Endothelial cell of umbilical vein (primary cell): ENCODE data around the gene TMEM43. TPM values are rescaled to one million over a fixed set of nuclear protein-coding genes. Genes with fewer than 3 reads are reported as not detected.
A peak's percentile ranks its signal among the peaks of the same experiment; 100 is the strongest.

Experiments
- BruUV-seq: library from RNA; stranded (reverse); fragments of 400-500 nt; replicated peaks from 2 replicates; lab custom pipeline; 2021; lab: Mats Ljungman, UMichigan
- CTCF ChIA-PET: fragments of 300-600, 350-600 bp; sonication (Branson Sonifier 250); formaldehyde crosslinking; loops from one replicate; lab custom pipeline; 2021; ENCODE audit warnings: antibody characterized with exemption, inconsistent platforms; lab: Charles Lee
- POLR2A ChIA-PET: fragments of 300-600, 350-600 bp; sonication (Branson Sonifier 250); formaldehyde crosslinking; loops from one replicate; lab custom pipeline; 2021; ENCODE audit warnings: antibody characterized with exemption, inconsistent platforms; lab: Charles Lee
- DNase-seq: peaks from one replicate; pipeline ENCODE4 v3.0.0-alpha.2; 2011; ENCODE audit warnings: low read depth, low spot score
- FAIRE-seq: peaks from 2 replicates; lab custom pipeline; 2011; peaks lifted over from hg19 to GRCh38; lab: Jason Lieb, UNC
- H2AFZ ChIP-seq: 2 replicates; pipeline ENCODE4 v1.6.0; 2012; ENCODE audit warnings: low read depth, low read length, control low read depth, inconsistent platforms
- H3K27ac ChIP-seq: 2 replicates; pipeline ENCODE4 v1.5.1; 2011; ENCODE audit warnings: low read depth, mild to moderate bottlenecking, control low read depth, low read length, moderate library complexity; ENCODE audit not compliant: insufficient read depth
- H3K27me3 ChIP-seq, 2 experiments: 2 replicates each; pipeline versions ENCODE4 v1.6.0 to v1.6.1; 2011; ENCODE audit warnings: low read length in 2 of 2, mixed read lengths in 1 of 2; ENCODE audit not compliant: control insufficient read depth in 2 of 2, insufficient read depth in 2 of 2
- H3K36me3 ChIP-seq, 2 experiments: 2 replicates in 1 of 2; 3 replicates in 1 of 2; pipeline ENCODE4 v1.5.1; 2011; ENCODE audit warnings: low read length in 2 of 2, mild to moderate bottlenecking in 1 of 2, moderate library complexity in 1 of 2; ENCODE audit not compliant: control insufficient read depth in 2 of 2, insufficient read depth in 2 of 2; ENCODE audit errors: extremely low read depth in 1 of 2
- H3K4me1 ChIP-seq: 3 replicates; pipeline ENCODE4 v1.5.1; 2011; ENCODE audit warnings: mild to moderate bottlenecking, low read length; ENCODE audit not compliant: control insufficient read depth, insufficient read depth; ENCODE audit errors: extremely low read depth
- H3K4me2 ChIP-seq: 2 replicates; pipeline ENCODE4 v1.6.1; 2011; ENCODE audit warnings: low read length, control low read depth, mixed read lengths; ENCODE audit not compliant: insufficient read depth
- H3K4me3 ChIP-seq, 3 experiments: fragments of 200-600 bp in 1 of 3; sonication (generic), shearing (Covaris generic) in 1 of 3; replicated peaks in 1 of 3; 2 replicates each; pipeline ENCODE4 v1.5.1; 2011 to 2016; ENCODE audit warnings: control low read depth in 3 of 3, low read length in 3 of 3, mild to moderate bottlenecking in 2 of 3, inconsistent platforms in 1 of 3, low read depth in 1 of 3, moderate library complexity in 1 of 3; ENCODE audit not compliant: insufficient read depth in 1 of 3
- H3K79me2 ChIP-seq: 2 replicates; pipeline ENCODE4 v1.6.0; 2012; ENCODE audit warnings: low read length, inconsistent platforms; ENCODE audit not compliant: control insufficient read depth, insufficient read depth
- H3K9ac ChIP-seq: replicated peaks from 2 replicates; pipeline ENCODE3; 2011; ENCODE audit warnings: low read length, control low read depth; ENCODE audit not compliant: insufficient read depth; ENCODE audit errors: extremely low read depth
- H3K9me1 ChIP-seq: replicated peaks from 3 replicates; pipeline ENCODE4 v1.6.0; 2011; ENCODE audit warnings: mild to moderate bottlenecking, low read length; ENCODE audit not compliant: control insufficient read depth, insufficient read depth; ENCODE audit errors: extremely low read depth
- H3K9me3 ChIP-seq: replicated peaks from 2 replicates; pipeline ENCODE4 v1.5.1; 2012; ENCODE audit warnings: low read length, inconsistent platforms; ENCODE audit not compliant: control insufficient read depth, insufficient read depth
- H4K20me1 ChIP-seq: replicated peaks from 2 replicates; pipeline ENCODE3; 2011; ENCODE audit warnings: mild to moderate bottlenecking, low read length; ENCODE audit not compliant: control insufficient read depth, insufficient read depth; ENCODE audit errors: extremely low read depth
- CTCF ChIP-seq, 2 donors: IDR thresholded peaks; 1 replicate in 1 of 2; 2 replicates in 1 of 2; pipeline ENCODE4 v1.5.1; 2011; ENCODE audit warnings: low read length in 2 of 2, mild to moderate bottlenecking in 2 of 2, moderate library complexity in 2 of 2, control low read depth in 1 of 2, inconsistent platforms in 1 of 2, low read depth in 1 of 2; ENCODE audit not compliant: insufficient read depth in 1 of 2; ENCODE audit errors: extremely low read depth in 1 of 2
- EZH2 ChIP-seq: IDR thresholded peaks from 2 replicates; pipeline ENCODE4 v1.6.1; 2012; ENCODE audit warnings: borderline replicate concordance, low read depth, mild to moderate bottlenecking, moderate library complexity, low read length, inconsistent platforms; ENCODE audit not compliant: severe bottlenecking
- FOS ChIP-seq: IDR thresholded peaks from 2 replicates; pipeline ENCODE4 v1.6.1; 2011; ENCODE audit warnings: mild to moderate bottlenecking, low read length, moderate library complexity, borderline replicate concordance; ENCODE audit not compliant: insufficient read depth
- GATA2 ChIP-seq: IDR thresholded peaks from 2 replicates; pipeline ENCODE4 v1.7.0; 2011; ENCODE audit warnings: low read depth, mild to moderate bottlenecking, moderate library complexity, mixed read lengths, low read length; ENCODE audit not compliant: insufficient read length, insufficient read depth
- JUN ChIP-seq: IDR thresholded peaks from 2 replicates; pipeline ENCODE4 v1.6.1; 2011; ENCODE audit warnings: borderline replicate concordance, low read depth; ENCODE audit not compliant: insufficient read length, insufficient read depth
- MYC ChIP-seq: IDR thresholded peaks from one replicate; pipeline ENCODE4 v1.6.1; 2011; ENCODE audit warnings: mild to moderate bottlenecking, low read depth, low read length
- POLR2A ChIP-seq: IDR thresholded peaks from 2 replicates; pipeline ENCODE4 v1.6.1; 2012; ENCODE audit warnings: low read depth, mild to moderate bottlenecking, control low read depth, low read length
- POLR2AphosphoS5 ChIP-seq: IDR thresholded peaks from 2 replicates; pipeline ENCODE4 v1.6.1; 2012; ENCODE audit warnings: low read depth, mild to moderate bottlenecking, control low read depth, low read length, moderate library complexity; ENCODE audit not compliant: insufficient read depth
- dilution Hi-C: fragments of 300-500 bp; cut with MboI; formaldehyde crosslinking; loops from one replicate; pipeline ENCODE4 v1.15.0; 2019; ENCODE audit warnings: low sequenced_read_pairs; ENCODE audit not compliant: extremely low pct_ligation_motif_present
- intact Hi-C: fragments of 100-400 bp; cut with micrococcal nuclease; formaldehyde crosslinking; loops from one replicate; pipeline ENCODE4 v1.10.0; 2022
- polyA plus RNA-seq, 4 experiments: library from polyadenylated mRNA; depleted of rRNA in 3 of 4; stranded (reverse) in 3 of 4; unstranded in 1 of 4; fragments of >200 nt; gene quantifications; 2 replicates each; pipeline versions ENCODE4 v1.2.1 to v1.2.3, GENCODE V29; 2011 to 2012; ENCODE audit warnings: missing spikeins in 1 of 4
- total RNA-seq: library from RNA; stranded (reverse); gene quantifications from 2 replicates; pipeline ENCODE4 v1.2.3, GENCODE V29; 2021
- TF ChIP-seq, protein P1 (sequence below): IDR thresholded peaks from 2 replicates; pipeline ENCODE4 v1.6.1; 2011; ENCODE audit not compliant: insufficient read depth, insufficient read length

TMEM43 gene
- total and polyA plus RNA-seq, 2 donors (not counting 3 experiments of a cell fraction or from before 2014, with no cell fraction given) = 80.6 to 119 TPM

DNA sequence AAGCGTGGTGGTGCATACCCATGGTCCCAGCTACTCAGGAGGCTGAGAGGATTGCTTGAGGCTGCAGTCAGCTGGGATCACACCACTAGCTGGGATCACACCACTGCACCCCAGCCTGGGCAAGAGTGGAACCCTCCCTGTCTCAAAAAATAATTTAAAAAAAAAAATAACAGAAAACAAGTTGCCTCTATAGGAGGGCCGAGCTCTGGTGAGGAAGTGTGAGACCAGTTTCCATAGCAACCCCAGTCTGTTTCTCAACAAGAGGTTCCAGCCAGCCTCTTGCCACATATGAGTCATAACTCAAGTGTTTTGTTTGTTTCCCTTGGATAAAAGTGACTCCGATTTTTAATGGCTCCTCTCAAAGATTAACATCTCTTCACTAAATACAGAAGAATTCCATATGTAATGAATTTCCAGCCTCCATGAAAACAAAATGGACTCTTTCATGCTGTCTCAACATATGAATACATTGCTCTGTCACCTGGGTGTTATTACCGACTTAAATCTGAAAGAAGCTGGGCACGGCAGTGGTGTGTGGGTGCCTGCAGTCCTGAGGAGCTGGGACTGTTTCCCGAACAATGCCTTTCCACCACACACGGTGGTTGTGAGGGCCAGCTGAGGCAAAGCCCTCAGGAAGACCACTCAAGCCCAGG lies 19.7 kb downstream of the TMEM43 start:
- peak overlapping the region; percentile 88 for H3K4me2 ChIP-seq
- no peaks in the 10 kb centered on the region for H3K9me3 ChIP-seq
- peak overlapping the region; percentile 100 for H3K27ac ChIP-seq
- no peaks in the 10 kb centered on the region for H3K27me3 ChIP-seq
- peak; percentile 99 for FAIRE-seq
- peak overlapping the region; percentile 93 for H3K9ac ChIP-seq
- no peaks in the 10 kb centered on the region for H4K20me1 ChIP-seq
- no peaks in the 10 kb centered on the region for H3K9me1 ChIP-seq
- TSS peak; percentile 44 for BruUV-seq
- ChIA-PET POLR2A (interaction anchor here (1.1 to 2.6 kb wide), 4 partner anchors 19 to 248 kb away, joined by 3 to 30 read pairs (median 9); partner anchors contain the start of genes CHCHD4, LSM3, TMEM43 and XPC), CTCF (interaction anchor here (0.9 to 4.9 kb wide), 7 partner anchors 8 to 404 kb away, joined by 3 to 30 read pairs (median 5); partner anchors contain the start of genes CHCHD4, LSM3, TMEM43 and XPC)
- peak overlapping the region in 1 of 3 experiments; percentile 20 for H3K4me3 ChIP-seq
- TF ChIP-seq CTCF (IDR thresholded peaks at IDR 0.05; ENCODE audit: extremely low read depth in 1 of 2, insufficient read depth in 1 of 2, low read depth in 1 of 2, low read length in 2 of 2) (no peak), EZH2 (no peak), FOS (peak; percentile 82), MYC (no peak), POLR2A (peak; percentile 69), JUN (peak; percentile 98), GATA2 (peak; percentile 83), POLR2AphosphoS5 (peak; percentile 54)
- TF ChIP-seq, protein P1, sequence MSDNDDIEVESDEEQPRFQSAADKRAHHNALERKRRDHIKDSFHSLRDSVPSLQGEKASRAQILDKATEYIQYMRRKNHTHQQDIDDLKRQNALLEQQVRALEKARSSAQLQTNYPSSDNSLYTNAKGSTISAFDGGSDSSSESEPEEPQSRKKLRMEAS = no peak
- dilution Hi-C loops = no loop called here
- peaks cover 41% of the 10 kb centered on the region for H3K4me1 ChIP-seq
- intact Hi-C loops = loop anchor here (1.0 to 10.0 kb wide), 7 partner anchors 19 to 1918 kb away; partner anchors contain the start of genes LSM3, NR2C2, SLC6A6 and TMEM43
- peak overlapping the region; percentile 21 for H2AFZ ChIP-seq
- DNase-seq = peak; percentile 97
- no peaks in the 10 kb centered on the region for H3K79me2 ChIP-seq
- peaks cover 0 to 14% of the 10 kb centered on the region in 2 experiments for H3K36me3 ChIP-seq
